Activated CD4-positive, CD25-positive, alpha-beta regulatory T cell treated with anti-CD3 and anti-CD28 coated beads, Interleukin-2, amount 50 U/mL, for 16 hours (primary cell): ENCODE measurements around the gene IFRD2.
"Not testable (repeated sequence)": the region's sequence is repeated elsewhere in the genome, so short reads cannot be mapped to it uniquely, and the experiment has no call there.

Experiments used
- DNase-seq: peaks from one replicate; pipeline ENCODE4 v3.0.0-alpha.2; 2020; ENCODE audit warnings: low read depth, low spot score

Gene IFRD2

DNA sequence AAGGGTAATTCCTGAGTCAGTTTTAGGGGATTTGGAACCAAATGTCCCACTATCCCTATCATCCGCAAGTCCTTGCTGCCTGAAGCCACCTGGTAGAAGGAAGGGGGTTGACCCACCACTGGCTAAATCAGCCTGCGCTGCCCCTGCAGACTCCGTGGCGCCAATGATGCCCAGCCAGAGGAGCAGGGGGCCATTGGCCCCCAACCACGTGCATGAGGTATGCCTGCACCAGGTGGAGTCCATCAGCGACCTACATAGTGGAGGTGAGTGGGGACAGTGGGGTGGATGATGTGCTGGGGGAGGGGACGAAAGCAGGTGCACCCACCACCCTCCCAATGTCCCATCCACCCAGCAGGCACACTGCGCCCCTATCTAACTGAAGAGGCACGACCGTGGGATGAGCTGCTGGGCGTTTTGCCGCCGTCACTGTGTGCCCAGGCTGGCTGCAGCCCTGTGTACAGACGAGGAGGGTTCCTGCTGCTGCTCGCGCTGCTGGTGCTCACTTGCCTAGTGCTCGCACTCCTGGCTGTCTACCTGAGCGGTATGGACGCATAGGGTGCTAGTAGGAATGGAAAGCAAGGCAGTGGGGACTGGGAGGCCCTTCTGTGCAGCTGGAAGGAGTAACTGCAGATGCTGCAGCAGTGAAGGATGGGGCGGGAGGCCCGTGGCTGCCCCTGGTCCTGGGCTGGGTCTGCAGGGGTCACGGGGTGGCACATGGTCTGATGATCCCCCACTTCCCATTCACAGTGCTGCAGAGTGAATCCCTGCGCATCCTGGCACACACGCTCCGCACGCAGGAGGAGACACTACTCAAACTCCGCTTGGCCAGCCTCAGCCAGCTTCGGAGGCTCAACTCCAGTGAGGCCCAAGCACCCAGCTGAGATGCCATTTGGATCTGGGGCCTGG lies 5.7 kb downstream of the IFRD2 start:
- no peak for DNase-seq

DNA sequence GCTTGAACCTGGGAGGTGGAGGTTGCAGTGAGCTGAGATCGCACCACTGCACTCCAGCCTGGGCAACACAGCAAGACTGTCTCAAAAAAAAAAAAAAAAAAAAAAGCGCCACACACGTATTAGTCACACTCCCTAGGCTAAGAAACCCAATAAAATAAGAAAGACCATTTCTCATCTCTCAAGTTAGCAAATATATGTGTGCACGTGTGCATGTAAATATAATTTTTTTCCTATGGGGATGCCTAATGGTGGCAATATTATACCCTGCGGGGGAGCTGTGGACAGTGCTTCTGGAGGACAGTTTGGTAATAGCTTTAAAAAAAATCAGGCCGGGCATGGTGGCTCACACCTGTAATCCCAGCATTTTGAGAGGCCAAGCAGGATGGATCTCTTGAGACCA lies 8.1 kb downstream of the IFRD2 start:
- DNase-seq, result not testable (repeated sequence)

- DNase-seq, result no peak
Measured at GRCh38 chr3:50279255-50280016, 12.8 kb downstream of the IFRD2 start.

DNA sequence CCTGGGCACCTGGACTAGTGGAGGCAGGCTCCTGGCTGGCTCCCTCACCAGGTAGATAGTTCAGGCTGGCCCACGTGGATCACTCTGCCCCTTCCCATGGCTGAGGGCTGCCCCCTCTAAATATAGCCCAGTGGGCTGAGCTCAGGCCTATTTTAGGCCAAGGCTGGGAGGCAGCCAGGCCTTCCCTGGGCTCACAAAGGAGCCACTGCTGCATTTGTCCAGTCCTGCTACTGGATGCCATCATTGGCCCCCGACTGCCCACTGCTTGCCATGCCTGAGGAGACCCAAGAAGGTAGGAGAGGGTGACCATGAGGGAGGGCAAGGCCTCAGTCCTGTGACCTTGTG lies 13.4 kb downstream of the IFRD2 start, which contains the start of gene LSMEM2:
Gene LSMEM2, plus strand, starts transcription at position 208 of the 345 bp plus-strand sequence. Its CDS starts 27 bp downstream, at position 235.
- no peak for DNase-seq

DNA sequence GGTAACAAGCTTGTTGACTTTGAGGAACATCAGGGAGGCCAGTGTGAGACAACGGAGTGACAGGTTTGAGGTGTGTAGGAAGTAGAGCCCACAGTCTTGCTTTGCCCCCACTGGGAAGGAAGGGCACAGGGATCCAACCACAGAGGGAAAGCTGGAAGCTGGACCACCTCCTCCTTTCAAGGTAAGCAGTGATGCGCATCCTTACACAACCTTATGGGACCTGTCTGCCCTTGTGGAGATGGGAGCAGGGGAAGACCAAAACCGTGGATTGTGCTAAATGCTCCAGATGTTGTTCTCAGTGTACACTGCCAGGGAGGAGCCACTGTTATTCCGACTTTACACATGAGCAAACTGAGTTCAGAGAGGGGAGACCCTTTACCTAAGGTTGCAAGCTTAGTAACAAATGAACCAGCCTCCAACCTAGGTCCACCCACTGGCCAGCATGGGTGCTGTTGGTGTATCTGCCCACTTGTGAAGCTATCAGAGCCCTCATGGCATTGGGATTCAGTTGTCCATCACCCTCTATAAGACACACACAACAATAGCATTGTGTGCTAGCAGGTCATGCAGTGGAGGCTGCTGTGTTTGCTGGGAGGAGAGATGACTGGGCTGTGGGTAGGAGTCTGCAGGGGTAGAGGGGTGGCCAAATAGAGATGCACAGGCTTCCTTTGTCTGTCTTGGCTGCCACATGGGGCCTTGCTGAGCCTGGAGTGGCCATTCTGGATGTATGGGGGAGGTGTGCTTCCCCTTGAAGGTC lies 13.9 kb downstream of the IFRD2 start:
- no peak for DNase-seq

DNA sequence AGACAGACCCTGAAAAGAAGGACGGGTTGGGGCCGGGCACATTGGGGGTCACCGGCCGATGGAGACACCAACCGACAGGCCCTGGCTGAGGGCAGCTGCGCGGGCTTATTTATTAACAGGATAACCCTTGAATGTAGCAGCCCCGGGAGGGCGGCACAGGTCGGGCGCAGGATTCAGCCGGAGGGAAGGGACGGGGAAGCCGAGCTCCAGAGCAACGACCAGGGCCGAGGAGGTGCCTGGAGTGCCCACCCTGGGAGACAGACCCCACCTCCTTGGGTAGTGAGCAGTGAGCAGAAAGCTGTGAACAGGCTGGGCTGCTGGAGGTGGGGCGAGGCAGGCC lies 15.5 kb downstream of the IFRD2 start:
- no peak for DNase-seq

GRCh38 chr3:50275996-50276761 lies 16.1 kb downstream of the IFRD2 start:
- no peak for DNase-seq

- no peak for DNase-seq
Measured at GRCh38 chr3:50275141-50275995, 16.9 kb downstream of the IFRD2 start.

DNA sequence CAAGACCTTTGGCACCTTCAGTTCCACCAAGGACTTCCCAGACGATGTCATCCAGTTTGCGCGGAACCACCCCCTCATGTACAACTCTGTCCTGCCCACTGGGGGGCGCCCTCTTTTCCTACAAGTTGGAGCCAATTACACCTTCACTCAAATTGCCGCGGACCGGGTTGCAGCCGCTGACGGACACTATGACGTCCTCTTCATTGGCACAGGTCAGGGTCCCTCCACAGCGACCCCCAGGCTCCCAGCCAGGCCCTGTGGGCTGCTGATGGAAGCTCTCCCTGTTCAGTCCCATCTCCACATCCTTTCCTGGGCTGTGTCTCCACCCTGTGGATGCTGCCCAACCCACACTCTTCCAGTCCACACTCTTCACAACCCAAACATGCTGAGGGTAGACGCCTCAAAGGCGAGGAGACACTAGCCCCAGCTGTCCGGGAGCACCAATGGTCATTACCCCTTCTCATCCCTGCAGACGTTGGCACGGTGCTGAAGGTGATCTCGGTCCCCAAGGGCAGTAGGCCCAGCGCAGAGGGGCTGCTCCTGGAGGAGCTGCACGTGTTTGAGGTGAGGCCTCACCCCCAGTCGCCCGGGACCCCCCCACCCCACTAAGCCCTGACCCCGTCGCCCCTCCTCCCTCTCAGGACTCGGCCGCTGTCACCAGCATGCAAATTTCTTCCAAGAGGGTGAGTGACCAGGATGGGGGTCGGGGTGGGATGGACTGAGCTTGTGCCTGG lies 17.7 kb downstream of the IFRD2 start:
- DNase-seq, result peak; percentile 55

GRCh38 chr3:50273689-50274065 lies 18.6 kb downstream of the IFRD2 start:
- DNase-seq, result no peak

DNA sequence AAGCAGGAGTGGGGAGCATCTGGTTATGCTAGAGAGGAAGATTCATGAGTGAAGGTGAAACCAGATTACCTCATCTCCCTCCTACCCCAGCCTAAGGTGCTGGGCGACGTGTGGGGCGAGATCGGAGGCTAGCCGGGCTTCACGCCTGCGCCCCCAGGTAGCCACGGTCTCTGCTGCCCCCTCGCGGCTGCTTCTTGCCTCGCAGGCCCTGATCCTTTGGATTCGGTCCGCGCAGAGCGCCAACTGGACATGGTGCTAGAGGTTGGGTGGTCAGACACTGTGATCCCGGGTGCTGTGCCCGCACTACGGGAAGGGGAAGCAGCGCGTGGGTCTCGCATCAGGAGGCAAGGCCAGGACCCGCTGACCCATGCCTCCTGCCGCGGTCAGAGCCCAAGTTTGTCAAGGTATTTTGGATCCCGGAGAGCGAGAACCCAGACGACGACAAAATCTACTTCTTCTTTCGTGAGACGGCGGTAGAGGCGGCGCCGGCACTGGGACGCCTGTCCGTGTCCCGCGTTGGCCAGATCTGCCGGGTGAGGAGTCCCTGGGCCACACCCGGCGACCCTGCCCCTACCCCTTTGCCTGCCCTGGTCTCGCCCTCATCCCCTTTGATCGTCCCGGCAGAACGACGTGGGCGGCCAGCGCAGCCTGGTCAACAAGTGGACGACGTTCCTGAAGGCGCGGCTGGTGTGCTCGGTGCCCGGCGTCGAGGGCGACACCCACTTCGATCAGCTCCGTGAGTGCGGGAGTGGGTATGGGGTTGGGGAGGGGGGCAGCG lies 19.1 kb downstream of the IFRD2 start:
- peak; percentile 77 for DNase-seq

DNA sequence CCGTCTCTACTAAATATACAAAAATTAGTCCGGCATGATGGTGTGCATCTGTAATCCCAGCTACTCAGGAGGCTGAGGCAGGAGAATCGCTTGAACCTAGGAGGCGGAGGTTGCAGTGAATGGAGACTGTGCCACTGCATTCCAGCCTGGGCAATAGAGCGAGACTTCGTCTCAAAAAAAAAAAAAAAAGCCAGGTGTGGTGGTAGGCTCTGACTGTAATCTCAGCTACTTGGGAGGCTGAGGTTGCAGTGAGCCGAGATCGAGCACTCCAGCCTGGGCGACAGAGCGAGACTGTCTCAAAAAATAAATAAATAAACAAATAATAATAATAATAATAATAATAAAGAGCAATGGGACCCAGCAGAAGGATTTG lies 19.7 kb downstream of the IFRD2 start:
- DNase-seq, result not testable (repeated sequence)

- DNase-seq, result no peak
Measured at GRCh38 chr3:50271314-50271936, 20.8 kb downstream of the IFRD2 start.

- no peak for DNase-seq
Measured at GRCh38 chr3:50270422-50271224, 21.6 kb downstream of the IFRD2 start.

GRCh38 chr3:50269977-50270413 lies 22.2 kb downstream of the IFRD2 start:
- no peak for DNase-seq

DNA sequence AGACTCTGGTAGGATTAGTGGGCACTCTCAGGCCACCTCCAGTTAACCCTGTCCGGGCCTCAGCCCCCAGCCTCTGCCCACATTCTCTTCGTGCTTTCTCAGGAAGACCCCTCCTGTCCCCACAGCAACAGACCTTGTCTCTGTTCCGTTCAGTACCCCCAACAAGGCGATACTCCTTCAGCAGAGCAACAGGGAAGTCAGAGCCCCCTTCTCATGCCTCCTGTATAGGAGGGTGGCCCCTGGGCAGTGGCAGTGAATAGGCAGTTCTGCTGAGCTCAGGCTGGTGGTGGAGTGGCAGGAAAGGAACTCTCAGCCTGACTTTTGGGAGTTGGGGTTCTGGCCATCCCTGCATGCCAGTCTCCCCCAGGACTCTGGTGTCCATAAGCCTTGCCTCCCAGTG lies 22.8 kb downstream of the IFRD2 start:
- no peak for DNase-seq

DNA sequence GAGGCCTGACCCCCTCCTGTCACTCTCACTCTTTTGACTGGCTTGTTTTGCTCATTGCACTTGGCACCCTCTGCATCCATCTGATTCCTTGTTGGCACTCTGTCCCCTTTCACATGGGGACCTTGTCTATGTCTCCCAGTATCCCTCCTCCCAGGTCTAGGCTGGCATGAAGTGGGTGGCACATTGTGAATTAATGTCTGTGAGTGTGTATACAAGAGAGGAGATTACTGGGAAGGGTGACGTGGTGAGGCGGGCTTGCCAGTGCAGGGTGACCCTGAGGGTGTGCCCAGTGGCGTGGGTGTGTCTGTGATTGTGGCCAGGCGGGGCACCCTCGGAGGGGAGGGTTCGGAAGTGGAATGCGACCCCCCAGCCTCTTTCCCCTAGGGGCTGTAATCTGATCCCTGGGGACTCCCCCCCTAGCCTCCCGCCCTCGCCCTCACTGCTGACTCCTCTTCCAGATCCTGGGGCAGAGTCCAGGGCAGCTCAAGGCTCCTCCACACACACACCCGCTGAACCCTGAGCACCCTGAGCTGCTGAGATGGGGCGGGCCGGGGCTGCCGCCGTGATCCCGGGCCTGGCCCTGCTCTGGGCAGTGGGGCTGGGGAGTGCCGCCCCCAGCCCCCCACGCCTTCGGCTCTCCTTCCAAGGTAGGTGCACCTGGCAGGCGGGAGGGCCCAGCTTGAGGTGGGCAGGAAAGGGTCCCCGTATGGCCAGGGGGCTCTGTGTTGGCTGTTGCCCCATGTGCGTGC lies 23.4 kb downstream of the IFRD2 start, which contains the start of gene SEMA3B:
Gene SEMA3B, plus strand, starts transcription at position 445 of the 749 bp plus-strand sequence. Its CDS starts 94 bp downstream, at position 539.
- no peak for DNase-seq
